Activated CD8-positive, alpha-beta memory T cell treated with anti-CD3 and anti-CD28 coated beads, Interleukin-2, amount 50 U/mL, for 48 hours (primary cell): Measurements from ENCODE around the gene PLEKHN1.

Experiments
- DNase-seq: peaks from one replicate; pipeline ENCODE4 v3.0.0-alpha.2; 2020

PLEKHN1 gene

DNA sequence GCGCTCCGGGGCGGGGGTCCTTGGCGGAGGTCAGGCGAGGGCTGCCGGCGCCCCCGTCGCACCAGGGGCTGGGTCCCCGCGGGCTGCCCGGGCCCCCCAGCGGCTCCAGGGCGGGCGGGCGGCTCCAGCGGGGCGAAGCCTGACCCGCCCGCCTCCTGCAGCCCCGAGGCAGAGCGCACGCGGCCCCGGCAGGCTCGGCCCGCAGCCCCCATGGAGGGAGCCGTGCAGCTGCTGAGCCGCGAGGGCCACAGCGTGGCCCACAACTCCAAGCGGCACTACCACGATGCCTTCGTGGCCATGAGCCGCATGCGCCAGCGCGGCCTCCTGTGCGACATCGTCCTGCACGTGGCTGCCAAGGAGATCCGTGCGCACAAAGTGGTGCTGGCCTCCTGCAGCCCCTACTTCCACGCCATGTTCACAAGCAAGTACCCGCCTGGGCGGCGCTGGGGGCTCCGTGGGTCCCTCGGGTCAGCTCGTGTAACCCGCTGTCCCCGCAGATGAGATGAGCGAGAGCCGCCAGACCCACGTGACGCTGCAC is 5.1 kb upstream of the PLEKHN1 start:
- no peak for DNase-seq

DNA sequence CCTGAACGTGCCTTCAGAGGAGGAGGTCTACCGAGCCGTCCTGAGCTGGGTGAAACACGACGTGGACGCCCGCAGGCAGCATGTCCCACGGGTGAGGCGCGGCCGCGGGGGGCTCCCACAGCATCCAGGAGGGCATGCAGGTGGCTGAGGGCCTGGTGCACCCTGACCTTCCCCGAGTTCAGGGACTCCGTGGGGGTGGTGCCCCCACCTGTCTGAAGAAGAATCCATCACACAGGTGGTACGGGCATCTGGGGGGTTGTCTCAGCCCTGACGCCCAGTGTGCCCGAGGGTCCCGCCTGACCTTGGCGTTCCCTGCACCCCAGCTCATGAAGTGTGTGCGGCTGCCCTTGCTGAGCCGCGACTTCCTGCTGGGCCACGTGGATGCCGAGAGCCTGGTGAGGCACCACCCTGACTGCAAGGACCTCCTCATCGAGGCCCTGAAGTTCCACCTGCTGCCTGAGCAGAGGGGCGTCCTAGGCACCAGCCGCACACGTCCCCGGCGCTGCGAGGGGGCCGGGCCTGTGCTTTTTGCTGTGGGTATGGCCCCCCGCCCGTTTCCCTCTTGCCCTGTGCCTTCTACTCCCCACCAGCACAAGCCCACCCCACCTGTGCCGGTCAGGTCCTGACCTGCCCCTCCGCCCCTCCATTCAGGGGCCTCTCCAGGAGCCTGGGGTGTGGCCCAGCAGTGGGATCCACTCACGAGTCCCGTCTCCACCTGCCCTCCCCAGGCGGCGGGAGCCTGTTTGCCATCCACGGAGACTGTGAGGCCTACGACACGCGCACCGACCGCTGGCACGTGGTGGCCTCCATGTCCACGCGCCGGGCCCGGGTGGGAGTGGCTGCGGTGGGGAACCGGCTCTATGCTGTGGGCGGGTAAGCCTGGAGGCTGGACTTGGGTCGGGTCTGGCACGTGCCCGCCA is 3.6 kb upstream of the PLEKHN1 start:
- no peak for DNase-seq

DNA sequence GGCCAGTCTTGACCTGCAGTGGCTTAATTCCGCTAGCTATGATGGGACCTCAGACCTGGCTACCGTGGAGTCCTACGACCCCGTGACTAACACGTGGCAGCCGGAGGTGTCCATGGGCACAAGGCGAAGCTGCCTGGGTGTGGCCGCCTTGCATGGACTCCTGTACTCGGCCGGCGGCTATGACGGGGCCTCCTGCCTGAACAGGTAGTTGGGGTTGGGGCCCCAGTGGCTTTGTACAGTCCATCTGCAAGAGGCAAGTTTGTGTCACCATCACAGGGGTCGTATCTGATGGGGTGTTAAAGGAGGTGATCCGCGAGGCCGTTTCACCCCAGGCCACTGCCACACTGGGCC is 3.0 kb upstream of the PLEKHN1 start:
- no peak for DNase-seq

GRCh38 chr1:963746-964525 is 2.3 kb upstream of the PLEKHN1 start:
- DNase-seq = no peak

DNA sequence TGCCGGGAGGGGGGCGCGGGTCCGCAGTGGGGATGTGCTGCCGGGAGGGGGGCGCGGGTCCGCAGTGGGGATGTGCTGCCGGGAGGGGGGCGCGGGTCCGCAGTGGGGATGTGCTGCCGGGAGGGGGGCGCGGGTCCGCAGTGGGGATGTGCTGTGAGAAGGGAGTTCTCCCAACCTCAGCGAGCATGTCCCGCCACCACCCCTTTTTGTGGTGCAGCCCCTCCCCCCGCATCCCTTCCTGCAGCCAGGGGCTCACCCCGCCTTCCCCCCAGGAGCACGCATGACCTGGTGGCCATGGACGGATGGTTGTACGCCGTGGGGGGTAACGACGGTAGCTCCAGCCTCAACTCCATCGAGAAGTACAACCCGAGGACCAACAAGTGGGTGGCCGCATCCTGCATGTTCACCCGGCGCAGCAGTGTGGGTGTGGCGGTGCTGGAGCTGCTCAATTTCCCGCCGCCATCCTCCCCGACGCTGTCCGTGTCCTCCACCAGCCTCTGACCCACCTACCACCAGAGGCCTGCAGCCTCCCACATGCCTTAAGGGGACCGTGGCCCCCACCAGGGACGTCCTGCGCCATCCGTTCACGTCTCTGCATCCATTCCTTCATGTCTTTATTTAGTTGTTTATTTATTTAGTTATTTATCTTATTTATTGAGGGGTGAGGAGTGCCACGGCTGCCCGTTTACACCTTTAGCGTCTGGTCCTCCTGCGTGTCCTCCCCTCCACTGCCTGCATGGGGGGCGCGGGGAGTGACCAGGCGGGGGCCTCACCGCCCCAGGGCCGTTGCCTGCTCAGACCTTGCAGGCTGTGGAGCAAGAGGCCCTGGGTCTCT is 1.4 kb upstream of the PLEKHN1 start:
- no peak for DNase-seq

DNA sequence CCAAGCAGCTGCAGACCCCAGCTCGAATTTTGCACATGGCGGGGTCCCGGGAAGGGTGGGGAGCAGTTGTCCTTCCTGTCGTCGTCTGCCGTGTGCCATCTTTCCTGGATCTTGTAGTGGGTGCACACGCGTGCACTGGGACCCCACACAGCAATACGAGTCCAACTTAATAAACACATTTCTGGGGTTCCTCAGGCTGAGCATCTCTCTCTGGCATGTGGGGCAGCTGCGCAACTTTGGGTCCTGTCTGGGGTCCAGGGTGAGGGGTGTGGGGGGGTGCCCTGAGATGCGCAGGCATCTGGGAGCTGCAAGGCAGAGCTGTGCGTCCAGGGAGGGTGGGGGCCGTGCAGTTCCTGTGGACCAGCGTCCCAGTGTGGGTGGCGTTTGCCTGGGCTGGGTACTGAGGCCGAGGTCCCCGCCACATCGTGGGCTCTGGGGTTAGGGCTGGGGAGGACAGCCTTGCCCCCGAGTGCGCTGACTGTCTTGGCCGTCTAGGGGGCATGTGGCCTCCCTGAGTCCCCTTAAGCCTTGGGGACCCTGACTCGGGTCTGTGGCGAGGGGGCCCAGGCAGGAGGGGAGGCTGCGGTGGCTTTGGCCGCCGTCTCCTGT is 652 bp upstream of the PLEKHN1 start:
- no peak for DNase-seq

DNA sequence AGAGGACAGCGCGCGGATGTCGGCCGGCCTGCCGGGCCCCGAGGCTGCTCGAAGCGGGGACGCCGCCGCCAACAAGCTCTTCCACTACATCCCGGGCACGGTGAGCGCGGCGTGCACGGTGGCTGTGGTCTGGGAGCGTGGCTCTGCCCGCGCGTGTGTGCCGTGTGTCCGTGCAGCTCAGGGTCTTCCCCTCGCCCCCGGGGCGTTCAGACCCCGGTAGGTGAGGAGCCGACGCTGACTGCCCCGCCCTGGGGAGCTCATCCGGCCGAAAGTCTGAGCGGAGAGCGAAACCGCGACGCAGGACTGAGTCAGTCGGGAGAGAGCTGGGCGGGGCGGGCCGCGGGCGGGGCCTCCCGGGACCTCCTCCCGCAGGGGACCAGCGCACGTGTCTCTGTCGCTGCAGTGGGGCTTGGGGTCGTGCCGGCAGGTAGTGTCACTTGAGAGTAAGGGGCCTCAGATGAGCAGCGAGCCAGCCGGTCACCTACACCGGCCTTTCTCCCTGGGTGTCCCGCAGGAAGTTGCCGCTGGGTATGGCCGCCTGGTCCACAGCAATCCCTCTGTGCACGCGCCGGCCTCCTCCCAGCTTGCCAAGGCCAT is 520 bp downstream of the PLEKHN1 start:
- DNase-seq = peak; percentile 89

DNA sequence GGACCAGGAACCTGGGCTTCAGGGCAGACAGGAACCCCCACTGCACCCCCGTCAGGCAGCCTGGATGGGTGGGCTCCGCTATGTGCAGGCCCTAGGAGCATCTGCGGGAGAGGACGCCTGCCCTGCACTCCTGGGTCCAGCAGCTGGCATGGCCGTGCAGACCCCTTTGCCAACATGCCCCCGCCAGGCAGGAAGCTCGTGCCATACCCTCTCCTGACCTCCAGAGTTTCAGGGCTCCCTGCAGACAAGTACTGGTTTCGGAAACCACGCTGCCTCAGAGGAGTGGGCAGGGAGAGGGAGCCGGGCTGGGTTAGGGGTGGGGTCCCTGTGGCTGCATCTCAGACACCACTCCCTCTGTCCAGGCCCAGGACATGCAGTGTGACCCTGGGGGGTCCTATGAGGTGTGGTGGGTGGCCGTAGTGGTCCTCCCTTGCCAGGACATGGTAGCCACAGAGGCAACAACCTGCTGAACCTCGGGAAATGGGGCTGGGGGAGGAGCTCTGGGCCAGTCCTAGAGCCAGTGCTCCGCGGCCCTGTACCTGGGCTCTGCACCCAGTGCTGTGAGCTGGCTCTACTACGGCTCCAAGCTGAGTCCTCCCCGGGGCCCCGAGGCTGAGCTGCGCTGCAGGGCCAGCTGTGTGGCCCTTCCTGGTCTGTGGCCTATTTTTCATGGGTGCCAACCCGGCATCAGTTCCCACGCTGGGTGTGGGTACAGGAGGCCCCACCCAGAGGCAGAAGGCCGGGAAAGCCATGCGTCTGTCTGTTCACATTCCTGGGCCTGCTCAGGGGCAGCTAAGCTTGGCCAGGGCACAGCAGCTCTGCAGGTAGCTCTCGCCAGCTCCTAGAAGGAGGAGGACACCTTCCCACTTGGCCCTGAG is 1.4 kb downstream of the PLEKHN1 start:
- no peak for DNase-seq

DNA sequence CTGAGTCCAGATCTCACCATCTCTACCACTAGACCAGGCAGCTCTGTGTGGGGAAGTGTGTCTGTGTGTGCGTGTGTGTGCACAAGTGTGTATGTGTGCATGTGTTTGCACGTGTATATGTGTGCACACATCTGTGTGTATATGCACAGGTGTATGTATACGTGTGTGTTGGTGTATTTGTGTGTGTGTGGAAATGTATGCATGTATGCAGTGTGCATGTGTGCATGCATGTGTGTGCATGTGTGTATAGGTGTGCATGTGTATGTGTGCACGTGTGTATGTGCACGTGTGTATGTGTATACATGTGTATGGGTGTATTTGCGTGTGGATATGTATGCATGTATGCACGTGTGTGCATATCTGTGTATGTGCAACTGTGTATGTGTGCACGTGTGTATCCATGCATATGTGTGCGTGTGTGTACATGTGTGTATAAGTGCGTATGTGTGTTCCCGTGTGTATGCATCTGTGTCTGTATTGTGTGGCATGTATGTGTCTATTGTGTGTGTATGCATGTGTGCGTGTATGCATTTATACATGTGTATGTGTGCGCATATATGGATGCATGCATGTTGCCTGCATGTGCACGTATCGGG is 3.1 kb downstream of the PLEKHN1 start:
- no peak for DNase-seq

GRCh38 chr1:970242-970972 is 4.1 kb downstream of the PLEKHN1 start:
- no peak for DNase-seq

GRCh38 chr1:970973-971730 is 4.9 kb downstream of the PLEKHN1 start:
- no peak for DNase-seq

- DNase-seq = no peak
These were observed 5.6 kb downstream of the PLEKHN1 start for GRCh38 chr1:971751-972506.

DNA sequence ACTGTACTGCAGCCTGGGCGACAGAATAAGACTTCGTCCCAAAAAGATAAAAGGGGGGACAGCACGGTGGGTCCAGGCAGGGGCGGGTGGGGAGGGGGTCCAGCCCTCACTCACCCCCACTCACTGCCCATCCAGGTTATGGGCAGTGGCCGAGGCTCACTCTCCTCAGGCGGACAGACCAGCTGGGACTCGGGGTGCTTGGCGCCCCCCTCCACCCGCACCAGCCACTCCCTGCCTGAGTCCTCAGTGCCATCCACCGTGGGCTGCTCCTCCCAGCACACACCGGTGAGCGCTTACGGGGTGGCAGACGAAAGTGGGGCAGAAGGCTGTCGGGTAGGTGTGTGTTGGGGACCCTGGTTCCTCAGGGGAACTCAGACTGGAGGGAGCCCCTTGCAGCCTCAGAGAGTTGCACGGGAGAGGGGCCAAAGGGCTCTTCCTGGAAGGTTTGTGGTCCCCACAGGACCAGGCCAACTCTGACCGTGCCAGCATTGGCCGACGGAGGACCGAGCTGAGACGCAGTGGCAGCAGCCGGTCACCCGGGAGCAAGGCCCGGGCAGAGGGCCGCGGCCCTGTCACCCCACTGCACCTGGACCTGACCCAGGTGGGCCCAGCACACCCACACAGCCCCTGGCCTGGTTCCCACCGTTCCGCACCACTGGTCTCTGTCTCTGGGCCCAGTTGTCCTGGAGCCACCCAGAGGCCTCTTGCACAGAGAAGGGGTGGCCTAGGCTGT is 6.6 kb downstream of the PLEKHN1 start:
- no peak for DNase-seq

DNA sequence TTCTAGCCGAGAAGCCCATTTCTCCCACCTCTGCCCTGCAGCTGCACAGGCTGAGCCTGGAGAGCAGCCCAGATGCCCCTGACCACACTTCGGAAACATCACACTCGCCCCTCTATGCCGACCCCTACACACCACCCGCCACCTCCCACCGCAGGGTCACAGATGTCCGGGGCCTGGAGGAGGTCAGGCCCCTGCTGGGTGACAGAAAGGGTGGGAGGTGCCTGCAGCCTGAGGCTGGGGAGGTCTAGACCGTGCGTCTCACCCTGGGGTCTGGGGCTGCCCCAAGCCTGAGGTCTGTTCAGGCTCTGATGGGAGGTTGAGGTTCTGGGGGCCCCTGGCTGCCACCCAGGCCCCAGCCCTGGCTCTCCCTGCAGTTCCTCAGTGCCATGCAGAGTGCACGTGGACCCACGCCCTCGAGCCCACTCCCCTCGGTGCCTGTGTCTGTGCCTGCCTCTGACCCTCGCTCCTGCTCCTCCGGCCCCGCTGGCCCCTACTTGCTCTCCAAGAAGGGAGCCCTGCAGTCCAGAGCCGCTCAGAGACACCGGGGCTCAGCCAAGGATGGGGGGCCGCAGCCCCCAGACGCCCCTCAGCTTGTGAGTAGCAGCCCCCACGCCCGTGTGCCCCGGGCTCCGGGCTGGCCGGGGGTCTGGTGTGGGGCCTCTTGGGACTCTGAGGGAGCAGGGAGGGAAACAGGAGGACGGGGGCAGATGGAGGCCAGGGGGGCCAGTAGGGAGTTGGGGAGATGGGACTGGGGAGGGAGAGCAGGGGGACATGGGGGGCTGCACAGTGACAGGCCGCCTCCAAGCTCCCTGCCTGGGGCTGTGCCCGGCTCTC is 7.4 kb downstream of the PLEKHN1 start:
- no peak for DNase-seq

DNA sequence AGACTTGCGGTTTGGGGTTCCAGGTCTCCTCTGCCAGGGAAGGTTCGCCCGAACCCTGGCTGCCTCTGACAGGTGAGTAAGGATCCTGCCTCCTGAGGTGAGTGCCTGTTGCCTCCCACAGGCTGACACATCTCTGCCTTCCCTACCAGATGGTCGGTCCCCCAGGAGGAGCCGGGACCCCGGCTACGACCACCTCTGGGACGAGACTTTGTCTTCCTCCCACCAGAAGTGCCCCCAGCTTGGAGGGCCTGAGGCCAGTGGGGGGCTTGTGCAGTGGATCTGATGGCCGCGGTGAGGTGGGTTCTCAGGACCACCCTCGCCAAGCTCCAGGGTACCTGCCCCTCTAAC is 8.0 kb downstream of the PLEKHN1 start:
- DNase-seq = no peak

DNA sequence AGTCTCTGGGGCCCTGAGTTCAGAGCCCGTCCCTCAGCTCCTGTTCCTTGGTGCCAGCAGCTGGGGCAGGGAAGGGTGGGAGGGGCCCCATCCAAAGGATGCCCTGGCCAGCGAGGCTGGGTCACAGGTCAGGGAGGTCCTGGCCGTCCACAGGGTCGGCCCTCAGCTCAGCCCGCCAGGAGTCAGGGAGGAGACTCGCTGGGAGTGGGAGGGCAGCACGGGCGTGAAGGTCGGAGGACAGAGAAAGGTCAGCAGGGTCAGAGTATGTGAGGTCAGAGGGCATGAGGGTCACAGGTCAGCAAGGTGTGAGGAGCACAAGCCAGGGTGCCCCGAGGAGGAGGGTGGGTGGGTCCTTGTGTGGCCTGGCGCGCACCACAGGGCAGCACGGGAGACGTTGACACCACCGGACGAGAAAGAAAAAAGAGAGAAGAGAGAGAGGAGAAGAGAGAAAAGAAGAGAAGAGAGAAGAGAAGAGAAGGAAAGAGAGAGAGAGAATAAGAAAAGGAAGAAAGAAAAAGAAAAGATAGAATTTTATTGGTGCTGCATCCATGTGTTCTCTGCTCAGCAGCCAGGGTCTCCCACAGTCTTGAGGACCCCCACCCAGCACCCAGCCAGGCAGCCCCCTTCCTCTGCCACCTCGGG is 8.5 kb downstream of the PLEKHN1 start:
- DNase-seq = no peak
